Measurements from ENCODE around the gene RBBP5.

The RBBP5 gene

DNA sequence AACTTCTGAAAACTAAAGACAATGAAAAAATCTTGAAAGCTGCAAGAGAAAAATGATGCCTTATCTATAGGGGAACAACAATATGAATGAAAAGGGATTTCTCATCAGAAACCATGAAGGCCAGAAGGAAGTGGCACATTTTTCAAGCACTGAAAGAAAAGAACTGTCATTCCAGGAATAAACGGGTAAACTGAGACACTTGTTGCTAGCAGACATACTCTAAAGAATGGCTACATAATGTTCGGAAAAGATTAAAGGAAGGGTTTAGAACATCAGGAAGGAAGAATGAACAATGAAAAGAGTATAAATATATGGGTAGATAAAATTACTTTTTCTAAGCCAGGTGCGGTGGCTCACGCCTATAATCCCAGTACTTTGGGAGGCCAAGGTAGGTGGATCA, 14.5 kb downstream of the RBBP5 start:
- H3K4me3 ChIP-seq (replicated peaks; ENCODE audit: insufficient read depth, low read length) = no peak overlapping the region
- no peaks in the 10 kb centered on the region for H3K27me3 ChIP-seq (ENCODE audit: insufficient read depth, poor library complexity, severe bottlenecking)
- TF ChIP-seq GABPA (IDR thresholded peaks at IDR 0.05; ENCODE audit: low read depth) = no peak
- TF ChIP-seq SPI1 (IDR thresholded peaks at IDR 0.05; ENCODE audit: borderline replicate concordance, low read depth) = no peak
- TF ChIP-seq POLR2AphosphoS5 (IDR thresholded peaks at IDR 0.05; ENCODE audit: low read depth) = no peak
- no peak overlapping the region for H3K27ac ChIP-seq (replicated peaks)
- DNase-seq (ENCODE audit: low read depth in 1 of 2, low spot score in 1 of 2) = no peak

DNA sequence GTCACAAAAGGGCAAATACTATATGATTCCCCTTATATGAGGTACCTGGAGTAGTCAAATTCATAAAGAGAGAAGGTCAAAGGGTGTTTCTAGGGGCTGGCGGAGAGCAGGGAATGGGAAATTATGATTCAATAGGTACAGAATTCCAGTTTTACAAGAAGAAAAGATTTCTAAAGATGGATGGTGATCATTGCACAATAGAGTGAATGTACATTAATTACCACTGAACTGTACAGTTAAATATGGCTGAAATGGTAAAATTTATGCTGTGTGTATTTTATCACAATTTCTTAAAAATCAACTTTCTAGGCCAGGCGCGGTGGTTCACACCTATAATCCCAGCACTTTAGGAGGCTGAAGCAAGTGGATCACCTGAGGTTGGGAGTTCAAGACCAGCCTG, 19.4 kb downstream of the RBBP5 start:
- DNase-seq (ENCODE audit: low read depth in 1 of 2, low spot score in 1 of 2) = no peak
- Histone ChIP-seq H3K27me3 (ENCODE audit: insufficient read depth, poor library complexity, severe bottlenecking) (no peaks in the 10 kb centered on the region), H3K4me3 (replicated peaks; ENCODE audit: insufficient read depth, low read length) (no peak overlapping the region), H3K27ac (replicated peaks) (no peak overlapping the region)
- TF ChIP-seq, protein P1, sequence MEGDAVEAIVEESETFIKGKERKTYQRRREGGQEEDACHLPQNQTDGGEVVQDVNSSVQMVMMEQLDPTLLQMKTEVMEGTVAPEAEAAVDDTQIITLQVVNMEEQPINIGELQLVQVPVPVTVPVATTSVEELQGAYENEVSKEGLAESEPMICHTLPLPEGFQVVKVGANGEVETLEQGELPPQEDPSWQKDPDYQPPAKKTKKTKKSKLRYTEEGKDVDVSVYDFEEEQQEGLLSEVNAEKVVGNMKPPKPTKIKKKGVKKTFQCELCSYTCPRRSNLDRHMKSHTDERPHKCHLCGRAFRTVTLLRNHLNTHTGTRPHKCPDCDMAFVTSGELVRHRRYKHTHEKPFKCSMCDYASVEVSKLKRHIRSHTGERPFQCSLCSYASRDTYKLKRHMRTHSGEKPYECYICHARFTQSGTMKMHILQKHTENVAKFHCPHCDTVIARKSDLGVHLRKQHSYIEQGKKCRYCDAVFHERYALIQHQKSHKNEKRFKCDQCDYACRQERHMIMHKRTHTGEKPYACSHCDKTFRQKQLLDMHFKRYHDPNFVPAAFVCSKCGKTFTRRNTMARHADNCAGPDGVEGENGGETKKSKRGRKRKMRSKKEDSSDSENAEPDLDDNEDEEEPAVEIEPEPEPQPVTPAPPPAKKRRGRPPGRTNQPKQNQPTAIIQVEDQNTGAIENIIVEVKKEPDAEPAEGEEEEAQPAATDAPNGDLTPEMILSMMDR (IDR thresholded peaks at IDR 0.05; ENCODE audit: insufficient read depth, low read length) = no peak
- TF ChIP-seq, protein P2, sequence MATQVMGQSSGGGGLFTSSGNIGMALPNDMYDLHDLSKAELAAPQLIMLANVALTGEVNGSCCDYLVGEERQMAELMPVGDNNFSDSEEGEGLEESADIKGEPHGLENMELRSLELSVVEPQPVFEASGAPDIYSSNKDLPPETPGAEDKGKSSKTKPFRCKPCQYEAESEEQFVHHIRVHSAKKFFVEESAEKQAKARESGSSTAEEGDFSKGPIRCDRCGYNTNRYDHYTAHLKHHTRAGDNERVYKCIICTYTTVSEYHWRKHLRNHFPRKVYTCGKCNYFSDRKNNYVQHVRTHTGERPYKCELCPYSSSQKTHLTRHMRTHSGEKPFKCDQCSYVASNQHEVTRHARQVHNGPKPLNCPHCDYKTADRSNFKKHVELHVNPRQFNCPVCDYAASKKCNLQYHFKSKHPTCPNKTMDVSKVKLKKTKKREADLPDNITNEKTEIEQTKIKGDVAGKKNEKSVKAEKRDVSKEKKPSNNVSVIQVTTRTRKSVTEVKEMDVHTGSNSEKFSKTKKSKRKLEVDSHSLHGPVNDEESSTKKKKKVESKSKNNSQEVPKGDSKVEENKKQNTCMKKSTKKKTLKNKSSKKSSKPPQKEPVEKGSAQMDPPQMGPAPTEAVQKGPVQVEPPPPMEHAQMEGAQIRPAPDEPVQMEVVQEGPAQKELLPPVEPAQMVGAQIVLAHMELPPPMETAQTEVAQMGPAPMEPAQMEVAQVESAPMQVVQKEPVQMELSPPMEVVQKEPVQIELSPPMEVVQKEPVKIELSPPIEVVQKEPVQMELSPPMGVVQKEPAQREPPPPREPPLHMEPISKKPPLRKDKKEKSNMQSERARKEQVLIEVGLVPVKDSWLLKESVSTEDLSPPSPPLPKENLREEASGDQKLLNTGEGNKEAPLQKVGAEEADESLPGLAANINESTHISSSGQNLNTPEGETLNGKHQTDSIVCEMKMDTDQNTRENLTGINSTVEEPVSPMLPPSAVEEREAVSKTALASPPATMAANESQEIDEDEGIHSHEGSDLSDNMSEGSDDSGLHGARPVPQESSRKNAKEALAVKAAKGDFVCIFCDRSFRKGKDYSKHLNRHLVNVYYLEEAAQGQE (IDR thresholded peaks at IDR 0.05; ENCODE audit: insufficient replicate concordance, low read depth) = no peak
- no peak for TF ChIP-seq POLR2AphosphoS5 (IDR thresholded peaks at IDR 0.05; ENCODE audit: low read depth)
- no peak for TF ChIP-seq GABPA (IDR thresholded peaks at IDR 0.05; ENCODE audit: low read depth)
- no peak for TF ChIP-seq SPI1 (IDR thresholded peaks at IDR 0.05; ENCODE audit: borderline replicate concordance, low read depth)

DNA sequence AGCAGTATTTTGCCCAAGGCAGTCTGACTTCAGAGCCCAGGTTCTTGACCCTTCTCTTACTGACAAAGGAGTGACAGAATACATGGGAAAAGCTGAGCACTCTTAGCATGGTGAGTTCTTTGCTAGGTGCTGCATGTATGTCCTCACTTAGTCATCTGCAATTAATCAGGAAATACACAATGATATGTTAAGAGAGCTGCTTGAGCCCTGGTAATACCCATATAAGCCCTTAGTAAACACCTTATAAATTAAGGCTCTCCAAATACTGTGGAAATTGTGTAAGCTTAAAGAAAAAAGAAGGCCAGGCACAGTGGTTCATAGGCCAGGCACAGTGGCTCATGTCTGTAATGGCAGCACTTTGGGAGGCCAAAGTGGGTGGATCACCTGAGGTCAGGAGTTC, 23.5 kb downstream of the RBBP5 start:
- Histone ChIP-seq H3K27ac (replicated peaks) (no peak overlapping the region), H3K27me3 (ENCODE audit: insufficient read depth, poor library complexity, severe bottlenecking) (no peaks in the 10 kb centered on the region), H3K4me3 (replicated peaks; ENCODE audit: insufficient read depth, low read length) (no peak overlapping the region)
- TF ChIP-seq POLR2AphosphoS5 (IDR thresholded peaks at IDR 0.05; ENCODE audit: low read depth) (no peak), GABPA (IDR thresholded peaks at IDR 0.05; ENCODE audit: low read depth) (no peak), SPI1 (IDR thresholded peaks at IDR 0.05; ENCODE audit: borderline replicate concordance, low read depth) (no peak)
- TF ChIP-seq, protein P1 (IDR thresholded peaks at IDR 0.05; ENCODE audit: insufficient read depth, low read length) = no peak
- TF ChIP-seq, protein P2 (IDR thresholded peaks at IDR 0.05; ENCODE audit: insufficient replicate concordance, low read depth) = no peak
- DNase-seq (ENCODE audit: low read depth in 1 of 2, low spot score in 1 of 2) = no peak

DNA sequence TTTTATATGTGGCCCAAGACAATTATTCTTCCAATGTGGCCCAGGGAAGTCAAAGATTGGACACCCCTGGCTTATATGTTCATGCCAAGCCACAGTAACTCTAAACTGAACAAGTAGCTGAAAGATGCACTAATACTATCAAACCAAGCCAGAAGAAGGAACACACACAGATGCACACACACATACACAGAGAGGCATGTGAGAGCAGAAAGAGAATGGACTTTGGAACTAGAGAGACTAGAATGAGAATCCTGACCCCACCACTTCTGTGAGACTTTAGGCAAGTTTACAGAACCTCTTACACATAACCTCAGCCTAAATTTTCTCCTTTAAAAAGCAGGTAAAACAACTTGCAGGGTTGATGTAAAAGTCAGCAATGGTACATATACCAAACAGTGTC, 26.4 kb downstream of the RBBP5 start:
- TF ChIP-seq GABPA (IDR thresholded peaks at IDR 0.05; ENCODE audit: low read depth) = no peak
- TF ChIP-seq, protein P1 (IDR thresholded peaks at IDR 0.05; ENCODE audit: insufficient read depth, low read length) = no peak
- TF ChIP-seq, protein P2 (IDR thresholded peaks at IDR 0.05; ENCODE audit: insufficient replicate concordance, low read depth) = no peak
- no peak for TF ChIP-seq SPI1 (IDR thresholded peaks at IDR 0.05; ENCODE audit: borderline replicate concordance, low read depth)
- no peak for TF ChIP-seq POLR2AphosphoS5 (IDR thresholded peaks at IDR 0.05; ENCODE audit: low read depth)
- Histone ChIP-seq H3K27ac (replicated peaks) (no peak overlapping the region), H3K27me3 (ENCODE audit: insufficient read depth, poor library complexity, severe bottlenecking) (no peaks in the 10 kb centered on the region), H3K4me3 (replicated peaks; ENCODE audit: insufficient read depth, low read length) (no peak overlapping the region)
- no peak for DNase-seq (ENCODE audit: low read depth in 1 of 2, low spot score in 1 of 2)
